RPMI7951 (cell line): ENCODE measurements around the gene UBASH3A. TPM values are rescaled to one million over a fixed set of nuclear protein-coding genes. Genes with fewer than 3 reads are reported as not detected.

Experiments used
- DNase-seq: peaks from one replicate; pipeline ENCODE4 v3.0.0-alpha.2; 2012; ENCODE audit warnings: low read depth
- total RNA-seq: library from RNA; depleted of rRNA; stranded (reverse); fragments of >200 nt; shearing (Covaris generic); gene quantifications from 2 replicates; pipeline ENCODE4 v1.2.3, GENCODE V29; 2014

UBASH3A gene
- total RNA-seq, 1 experiment from 2014 or later = not detected

GRCh38 chr21:42411197-42411869 is 7.6 kb downstream of the UBASH3A start:
- DNase-seq = no peak

GRCh38 chr21:42411891-42412635 is 8.4 kb downstream of the UBASH3A start:
- DNase-seq = peak; percentile 54

GRCh38 chr21:42412636-42412933 is 8.9 kb downstream of the UBASH3A start:
- DNase-seq = no peak

- DNase-seq = no peak
Observed at GRCh38 chr21:42413093-42413492, 9.4 kb downstream of the UBASH3A start.

GRCh38 chr21:42413500-42413899 is 9.8 kb downstream of the UBASH3A start:
- no peak for DNase-seq

GRCh38 chr21:42414066-42414465 is 10.4 kb downstream of the UBASH3A start:
- DNase-seq = no peak

- no peak for DNase-seq
Observed at GRCh38 chr21:42414553-42414927, 10.8 kb downstream of the UBASH3A start.

- DNase-seq = peak; percentile 84
Observed at GRCh38 chr21:42414928-42415769, 11.4 kb downstream of the UBASH3A start.

- no peak for DNase-seq
Observed at GRCh38 chr21:42417533-42417932, 13.8 kb downstream of the UBASH3A start.

- DNase-seq = no peak
Observed at GRCh38 chr21:42418886-42419285, 15.2 kb downstream of the UBASH3A start.

- DNase-seq = no peak
Observed at GRCh38 chr21:42419845-42420244, 16.1 kb downstream of the UBASH3A start.

- DNase-seq = no peak
Observed at GRCh38 chr21:42421018-42421793, 17.5 kb downstream of the UBASH3A start.

GRCh38 chr21:42423197-42423675 is 19.5 kb downstream of the UBASH3A start:
- no peak for DNase-seq

GRCh38 chr21:42423685-42424084 is 20.0 kb downstream of the UBASH3A start:
- DNase-seq = no peak

GRCh38 chr21:42424914-42425541 is 21.3 kb downstream of the UBASH3A start:
- DNase-seq = no peak

GRCh38 chr21:42425591-42425990 is 21.9 kb downstream of the UBASH3A start:
- DNase-seq = no peak

- DNase-seq = no peak
Observed at GRCh38 chr21:42426424-42426823, 22.7 kb downstream of the UBASH3A start.

- DNase-seq = no peak
Observed at GRCh38 chr21:42426876-42427480, 23.3 kb downstream of the UBASH3A start.

GRCh38 chr21:42427809-42428419 is 24.2 kb downstream of the UBASH3A start:
- no peak for DNase-seq

GRCh38 chr21:42429021-42429420 is 25.3 kb downstream of the UBASH3A start:
- no peak for DNase-seq
